Measurements from ENCODE around the gene DCAF12. TPM values are rescaled to one million over a fixed set of nuclear protein-coding genes. Genes with fewer than 3 reads are reported as not detected.

DCAF12 gene
- total and polyA plus RNA-seq, 2 of the 13 experiments (the other 11 are each of a cell fraction or from before 2014, with no cell fraction given): 26.8 to 37.4 TPM

GRCh38 chr9:34072868-34073590 lies 53.5 kb downstream of the DCAF12 start (continued):
- TF ChIP-seq, protein P1, sequence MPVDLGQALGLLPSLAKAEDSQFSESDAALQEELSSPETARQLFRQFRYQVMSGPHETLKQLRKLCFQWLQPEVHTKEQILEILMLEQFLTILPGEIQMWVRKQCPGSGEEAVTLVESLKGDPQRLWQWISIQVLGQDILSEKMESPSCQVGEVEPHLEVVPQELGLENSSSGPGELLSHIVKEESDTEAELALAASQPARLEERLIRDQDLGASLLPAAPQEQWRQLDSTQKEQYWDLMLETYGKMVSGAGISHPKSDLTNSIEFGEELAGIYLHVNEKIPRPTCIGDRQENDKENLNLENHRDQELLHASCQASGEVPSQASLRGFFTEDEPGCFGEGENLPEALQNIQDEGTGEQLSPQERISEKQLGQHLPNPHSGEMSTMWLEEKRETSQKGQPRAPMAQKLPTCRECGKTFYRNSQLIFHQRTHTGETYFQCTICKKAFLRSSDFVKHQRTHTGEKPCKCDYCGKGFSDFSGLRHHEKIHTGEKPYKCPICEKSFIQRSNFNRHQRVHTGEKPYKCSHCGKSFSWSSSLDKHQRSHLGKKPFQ (CRISPR knock-in tag; IDR thresholded peaks at IDR 0.05; ENCODE audit: insufficient replicate concordance): no peak
- peak; percentile 94 for TF ChIP-seq HNF1A (IDR thresholded peaks at IDR 0.05; ENCODE audit: low read depth)
- TF ChIP-seq HNF1A (CRISPR knock-in tag; IDR thresholded peaks at IDR 0.05; ENCODE audit: borderline replicate concordance): peak; percentile 96
- no peak for TF ChIP-seq ZNF274 (CRISPR knock-in tag; IDR thresholded peaks at IDR 0.05)
- no peak for TF ChIP-seq NFIB (CRISPR knock-in tag; IDR thresholded peaks at IDR 0.05; ENCODE audit: borderline replicate concordance)
- TF ChIP-seq SIX4 (CRISPR knock-in tag; IDR thresholded peaks at IDR 0.05): 0 out of 2 replicates have a peak, but pooled peaks have one; percentile 24
- TF ChIP-seq TRIM24 (CRISPR knock-in tag; IDR thresholded peaks at IDR 0.05): no peak
- TF ChIP-seq ARHGAP35 (CRISPR knock-in tag; IDR thresholded peaks at IDR 0.05; ENCODE audit: borderline replicate concordance): no peak
- TF ChIP-seq, protein P2, sequence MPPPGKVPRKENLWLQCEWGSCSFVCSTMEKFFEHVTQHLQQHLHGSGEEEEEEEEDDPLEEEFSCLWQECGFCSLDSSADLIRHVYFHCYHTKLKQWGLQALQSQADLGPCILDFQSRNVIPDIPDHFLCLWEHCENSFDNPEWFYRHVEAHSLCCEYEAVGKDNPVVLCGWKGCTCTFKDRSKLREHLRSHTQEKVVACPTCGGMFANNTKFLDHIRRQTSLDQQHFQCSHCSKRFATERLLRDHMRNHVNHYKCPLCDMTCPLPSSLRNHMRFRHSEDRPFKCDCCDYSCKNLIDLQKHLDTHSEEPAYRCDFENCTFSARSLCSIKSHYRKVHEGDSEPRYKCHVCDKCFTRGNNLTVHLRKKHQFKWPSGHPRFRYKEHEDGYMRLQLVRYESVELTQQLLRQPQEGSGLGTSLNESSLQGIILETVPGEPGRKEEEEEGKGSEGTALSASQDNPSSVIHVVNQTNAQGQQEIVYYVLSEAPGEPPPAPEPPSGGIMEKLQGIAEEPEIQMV (CRISPR knock-in tag; IDR thresholded peaks at IDR 0.05; ENCODE audit: low read depth): no peak
- TF ChIP-seq ZBTB7A (CRISPR knock-in tag; IDR thresholded peaks at IDR 0.05): no peak
- no peak for TF ChIP-seq SP140L (CRISPR knock-in tag; IDR thresholded peaks at IDR 0.05; ENCODE audit: borderline replicate concordance)
- no peak for TF ChIP-seq SSRP1 (CRISPR knock-in tag; IDR thresholded peaks at IDR 0.05)
- TF ChIP-seq ZNF20 (CRISPR knock-in tag; IDR thresholded peaks at IDR 0.05): no peak
- peak; percentile 54; the same call in 1 of the 2 replicates for TF ChIP-seq HDAC1 (CRISPR knock-in tag; IDR thresholded peaks at IDR 0.05)
- peak; percentile 77 for TF ChIP-seq FOXP1 (IDR thresholded peaks at IDR 0.05)
- TF ChIP-seq FOXP1 (CRISPR knock-in tag; IDR thresholded peaks at IDR 0.05): peak; percentile 91
- peak; percentile 44; the same call in 1 of the 2 replicates for TF ChIP-seq ZFY (CRISPR knock-in tag; IDR thresholded peaks at IDR 0.05)
- no peak for TF ChIP-seq MBNL3 (CRISPR knock-in tag; conservative IDR thresholded peaks at IDR 0.05)
- peak; percentile 62; the same call in 1 of the 2 replicates for TF ChIP-seq ZMYM3 (CRISPR knock-in tag; IDR thresholded peaks at IDR 0.05)
- 0 out of 2 replicates have a peak, but pooled peaks have one; percentile 18 for TF ChIP-seq ZNF543 (CRISPR knock-in tag; IDR thresholded peaks at IDR 0.05)
- no peak for TF ChIP-seq CREB1 (IDR thresholded peaks at IDR 0.05)
- TF ChIP-seq CREB1 (CRISPR knock-in tag; IDR thresholded peaks at IDR 0.05): peak; percentile 53; the same call in 1 of the 2 replicates
- no peak for TF ChIP-seq ZSCAN30 (CRISPR knock-in tag; IDR thresholded peaks at IDR 0.05)
- no peak for TF ChIP-seq SOX6 (IDR thresholded peaks at IDR 0.05)
- TF ChIP-seq SOX6 (CRISPR knock-in tag; IDR thresholded peaks at IDR 0.05): peak; percentile 90
- TF ChIP-seq HOXA7 (CRISPR knock-in tag; IDR thresholded peaks at IDR 0.05): no peak
